ENCODE measurements around the gene MAP3K7CL.
"Not testable (repeated sequence)": the region's sequence is repeated elsewhere in the genome, so short reads cannot be mapped to it uniquely, and the experiment has no call there.

The MAP3K7CL gene

DNA sequence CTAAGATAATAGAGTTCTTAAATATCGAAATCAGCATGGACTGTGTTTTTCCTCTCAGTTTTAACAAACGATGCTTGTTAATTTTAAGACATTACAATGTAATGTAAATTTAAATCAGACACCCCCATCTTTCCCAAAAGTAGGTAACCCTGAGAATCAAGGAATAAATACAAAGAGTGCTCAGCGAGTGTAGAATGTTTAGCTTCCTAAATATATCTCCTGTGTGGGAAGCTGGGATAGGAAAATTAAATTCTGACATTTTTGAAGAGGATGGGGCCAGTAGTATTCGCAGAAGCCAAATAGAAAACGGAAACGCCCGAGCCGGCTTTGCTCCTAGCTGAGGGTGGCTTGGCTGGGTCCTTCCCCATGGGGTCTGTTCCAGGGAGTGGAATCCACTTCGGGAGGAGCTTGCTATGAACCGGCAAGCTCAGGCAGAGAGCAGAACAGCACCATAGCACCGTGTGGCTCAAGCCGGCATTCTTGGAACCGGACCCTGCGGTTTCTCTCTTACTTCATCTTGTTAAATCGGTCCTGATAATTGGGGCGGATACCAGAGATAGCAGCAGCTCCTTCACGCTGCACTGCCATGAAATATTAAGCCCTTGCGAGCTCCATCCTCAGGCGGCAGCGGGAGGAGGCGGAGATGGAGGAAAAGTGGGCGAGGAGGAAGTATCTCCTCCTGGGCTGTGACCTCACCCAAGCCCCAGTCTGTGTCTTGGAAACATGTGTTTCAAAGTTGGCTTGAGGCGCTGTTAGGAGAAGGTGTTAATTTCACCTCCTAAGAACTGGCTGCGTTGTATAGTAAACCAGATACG lies 24.9 kb downstream of the MAP3K7CL start:
- H3K4me3 ChIP-seq (ENCODE audit: low read length): no peak overlapping the region
- no peak overlapping the region for H3K4me2 ChIP-seq (ENCODE audit: low read length)
- H2AFZ ChIP-seq (ENCODE audit: low read depth, low read length): no peak overlapping the region
- no peak overlapping the region for H3K27ac ChIP-seq (ENCODE audit: low read length)
- H4K20me1 ChIP-seq (ENCODE audit: insufficient read depth, low read length): no peaks in the 10 kb centered on the region
- H3K36me3 ChIP-seq (replicated peaks; ENCODE audit: low read depth, low read length): no peaks in the 10 kb centered on the region
- TF ChIP-seq, protein P1, sequence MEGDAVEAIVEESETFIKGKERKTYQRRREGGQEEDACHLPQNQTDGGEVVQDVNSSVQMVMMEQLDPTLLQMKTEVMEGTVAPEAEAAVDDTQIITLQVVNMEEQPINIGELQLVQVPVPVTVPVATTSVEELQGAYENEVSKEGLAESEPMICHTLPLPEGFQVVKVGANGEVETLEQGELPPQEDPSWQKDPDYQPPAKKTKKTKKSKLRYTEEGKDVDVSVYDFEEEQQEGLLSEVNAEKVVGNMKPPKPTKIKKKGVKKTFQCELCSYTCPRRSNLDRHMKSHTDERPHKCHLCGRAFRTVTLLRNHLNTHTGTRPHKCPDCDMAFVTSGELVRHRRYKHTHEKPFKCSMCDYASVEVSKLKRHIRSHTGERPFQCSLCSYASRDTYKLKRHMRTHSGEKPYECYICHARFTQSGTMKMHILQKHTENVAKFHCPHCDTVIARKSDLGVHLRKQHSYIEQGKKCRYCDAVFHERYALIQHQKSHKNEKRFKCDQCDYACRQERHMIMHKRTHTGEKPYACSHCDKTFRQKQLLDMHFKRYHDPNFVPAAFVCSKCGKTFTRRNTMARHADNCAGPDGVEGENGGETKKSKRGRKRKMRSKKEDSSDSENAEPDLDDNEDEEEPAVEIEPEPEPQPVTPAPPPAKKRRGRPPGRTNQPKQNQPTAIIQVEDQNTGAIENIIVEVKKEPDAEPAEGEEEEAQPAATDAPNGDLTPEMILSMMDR (IDR thresholded peaks at IDR 0.05; ENCODE audit: low read depth, low read length): no peak
- TF ChIP-seq EZH2phosphoT487 (IDR thresholded peaks at IDR 0.05; ENCODE audit: low read depth): no peak
- H3K9ac ChIP-seq (ENCODE audit: low read length): no peak overlapping the region
- H3K9me3 ChIP-seq (ENCODE audit: insufficient read depth, low read length): no peaks in the 10 kb centered on the region
- no peaks in the 10 kb centered on the region for H3K27me3 ChIP-seq (ENCODE audit: low read depth, low read length)
- no peaks in the 10 kb centered on the region for H3K4me1 ChIP-seq (ENCODE audit: low read length)
- no peaks in the 10 kb centered on the region for H3K79me2 ChIP-seq (ENCODE audit: low read length)

DNA sequence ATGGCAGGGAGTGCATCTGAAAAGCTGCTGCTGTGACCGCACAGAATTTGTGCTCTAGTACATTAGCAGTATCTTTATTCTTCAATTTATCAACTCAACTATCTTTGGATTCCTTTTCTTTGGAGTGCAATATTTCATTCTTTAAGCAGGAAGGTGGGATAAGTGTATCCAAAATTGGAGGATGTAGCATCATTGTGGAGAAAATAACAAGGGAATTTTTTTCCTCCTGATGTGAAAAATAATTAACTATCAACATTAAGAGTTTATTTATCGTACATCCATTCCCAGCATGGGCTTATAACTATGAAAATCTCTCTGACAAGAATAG lies 25.5 kb downstream of the MAP3K7CL start:
- Histone ChIP-seq H3K4me2 (ENCODE audit: low read length) (no peak overlapping the region), H3K4me3 (ENCODE audit: low read length) (no peak overlapping the region), H4K20me1 (ENCODE audit: insufficient read depth, low read length) (no peaks in the 10 kb centered on the region), H3K27me3 (ENCODE audit: low read depth, low read length) (no peaks in the 10 kb centered on the region), H3K9me3 (ENCODE audit: insufficient read depth, low read length) (no peaks in the 10 kb centered on the region), H3K4me1 (ENCODE audit: low read length) (no peaks in the 10 kb centered on the region), H2AFZ (ENCODE audit: low read depth, low read length) (no peak overlapping the region), H3K27ac (ENCODE audit: low read length) (no peak overlapping the region), H3K9ac (ENCODE audit: low read length) (no peak overlapping the region), H3K36me3 (replicated peaks; ENCODE audit: low read depth, low read length) (no peaks in the 10 kb centered on the region), H3K79me2 (ENCODE audit: low read length) (no peaks in the 10 kb centered on the region)
- TF ChIP-seq EZH2phosphoT487 (IDR thresholded peaks at IDR 0.05; ENCODE audit: low read depth): no peak
- TF ChIP-seq, protein P1 (IDR thresholded peaks at IDR 0.05; ENCODE audit: low read depth, low read length): no peak

DNA sequence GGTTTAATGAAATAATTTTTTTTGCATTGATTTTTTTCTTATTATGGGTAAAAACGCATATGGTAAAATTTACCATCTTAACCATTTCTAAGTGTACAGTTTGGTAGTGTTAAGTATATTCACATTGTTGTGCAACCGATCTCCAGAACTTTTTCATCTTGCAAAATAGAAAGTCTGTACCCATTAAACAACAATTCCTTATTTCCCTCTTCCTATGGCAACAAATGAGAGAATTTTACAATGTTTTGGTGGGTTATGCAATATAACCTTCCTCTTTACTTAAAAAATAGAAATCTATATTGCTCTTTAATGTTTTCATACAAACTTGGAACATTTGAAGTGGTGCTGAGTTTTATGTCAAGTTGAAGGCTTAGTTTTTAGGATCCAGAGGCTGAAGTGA lies 26.6 kb downstream of the MAP3K7CL start:
- H3K9me3 ChIP-seq (ENCODE audit: insufficient read depth, low read length): no peaks in the 10 kb centered on the region
- H3K4me2 ChIP-seq (ENCODE audit: low read length): no peak overlapping the region
- no peaks in the 10 kb centered on the region for H3K4me1 ChIP-seq (ENCODE audit: low read length)
- no peaks in the 10 kb centered on the region for H3K36me3 ChIP-seq (replicated peaks; ENCODE audit: low read depth, low read length)
- H3K4me3 ChIP-seq (ENCODE audit: low read length): no peak overlapping the region
- H3K9ac ChIP-seq (ENCODE audit: low read length): no peak overlapping the region
- H3K27ac ChIP-seq (ENCODE audit: low read length): no peak overlapping the region
- TF ChIP-seq, protein P1 (IDR thresholded peaks at IDR 0.05; ENCODE audit: low read depth, low read length): no peak
- TF ChIP-seq EZH2phosphoT487 (IDR thresholded peaks at IDR 0.05; ENCODE audit: low read depth): no peak
- H3K27me3 ChIP-seq (ENCODE audit: low read depth, low read length): no peaks in the 10 kb centered on the region
- no peaks in the 10 kb centered on the region for H4K20me1 ChIP-seq (ENCODE audit: insufficient read depth, low read length)
- H3K79me2 ChIP-seq (ENCODE audit: low read length): no peaks in the 10 kb centered on the region
- no peak overlapping the region for H2AFZ ChIP-seq (ENCODE audit: low read depth, low read length)

DNA sequence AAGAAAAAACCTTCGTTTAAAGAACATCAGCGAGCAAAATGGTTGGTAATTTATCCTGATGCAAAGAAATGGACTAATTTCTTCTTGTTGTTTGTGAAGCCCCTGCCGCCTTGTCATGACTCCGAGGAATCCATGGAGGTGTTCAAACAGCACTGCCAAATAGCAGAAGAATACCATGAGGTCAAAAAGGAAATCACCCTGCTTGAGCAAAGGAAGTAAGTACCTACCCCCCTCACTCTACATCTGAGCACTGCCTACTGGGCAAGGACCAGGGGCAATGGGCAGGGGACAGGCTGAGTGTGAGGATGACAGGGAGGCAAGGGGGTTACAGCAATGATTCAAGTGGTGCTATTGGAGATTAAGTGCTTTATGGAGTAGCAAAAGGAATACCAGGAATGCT lies 29.4 kb downstream of the MAP3K7CL start:
- H3K9me3 ChIP-seq (ENCODE audit: insufficient read depth, low read length): no peaks in the 10 kb centered on the region
- H2AFZ ChIP-seq (ENCODE audit: low read depth, low read length): no peak overlapping the region
- TF ChIP-seq EZH2phosphoT487 (IDR thresholded peaks at IDR 0.05; ENCODE audit: low read depth): no peak
- TF ChIP-seq, protein P1 (IDR thresholded peaks at IDR 0.05; ENCODE audit: low read depth, low read length): no peak
- H4K20me1 ChIP-seq (ENCODE audit: insufficient read depth, low read length): no peaks in the 10 kb centered on the region
- no peak overlapping the region for H3K27ac ChIP-seq (ENCODE audit: low read length)
- no peak overlapping the region for H3K4me2 ChIP-seq (ENCODE audit: low read length)
- no peak overlapping the region for H3K9ac ChIP-seq (ENCODE audit: low read length)
- no peaks in the 10 kb centered on the region for H3K27me3 ChIP-seq (ENCODE audit: low read depth, low read length)
- H3K36me3 ChIP-seq (replicated peaks; ENCODE audit: low read depth, low read length): no peaks in the 10 kb centered on the region
- H3K79me2 ChIP-seq (ENCODE audit: low read length): no peaks in the 10 kb centered on the region
- peaks cover 24% of the 10 kb centered on the region for H3K4me1 ChIP-seq (ENCODE audit: low read length)
- no peak overlapping the region for H3K4me3 ChIP-seq (ENCODE audit: low read length)

DNA sequence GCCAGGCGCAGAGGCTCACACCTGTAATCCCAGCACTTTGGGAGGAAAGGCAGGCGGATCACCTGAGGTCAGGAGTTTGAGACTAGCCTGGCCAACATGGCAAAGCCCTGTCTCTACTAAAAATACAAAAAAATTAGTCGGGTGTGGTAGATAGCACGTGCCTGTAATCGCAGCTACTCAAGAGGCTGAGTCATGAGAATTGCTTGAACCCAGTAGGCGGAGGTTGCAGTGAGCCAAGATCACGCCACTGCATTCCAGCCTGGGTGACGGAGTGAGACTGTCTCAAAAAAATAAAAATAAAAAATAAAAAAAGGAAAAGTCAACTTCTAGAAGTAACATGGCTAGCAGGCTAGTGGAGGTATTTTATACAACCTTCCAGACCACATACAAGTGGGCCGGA lies 32.4 kb downstream of the MAP3K7CL start:
- H3K27ac ChIP-seq (ENCODE audit: low read length): peak overlapping the region; percentile 96
- H3K4me3 ChIP-seq (ENCODE audit: low read length); H3K36me3 ChIP-seq (replicated peaks; ENCODE audit: low read depth, low read length); H3K79me2 ChIP-seq (ENCODE audit: low read length); H4K20me1 ChIP-seq (ENCODE audit: insufficient read depth, low read length); H3K27me3 ChIP-seq (ENCODE audit: low read depth, low read length); H2AFZ ChIP-seq (ENCODE audit: low read depth, low read length); H3K9me3 ChIP-seq (ENCODE audit: insufficient read depth, low read length): not testable (repeated sequence)
- H3K4me2 ChIP-seq (ENCODE audit: low read length): peak overlapping the region; percentile 69; the same call in 1 of the 2 replicates
- peaks cover 24% of the 10 kb centered on the region for H3K4me1 ChIP-seq (ENCODE audit: low read length)
- 0 out of 2 replicates have a peak overlapping the region, but pooled peaks have one; percentile 14 for H3K9ac ChIP-seq (ENCODE audit: low read length)

Measured in OCI-LY3 (cell line).